HG03457 (cell line): ENCODE measurements around the gene RBM47.

Experiments used
- ATAC-seq: cut with Tn5 transposase; IDR thresholded peaks from one replicate; pipeline ENCODE4 v1.9.1; 2021; ENCODE audit warnings: moderate number of reproducible peaks; ENCODE audit not compliant: unreplicated experiment

Gene RBM47

DNA sequence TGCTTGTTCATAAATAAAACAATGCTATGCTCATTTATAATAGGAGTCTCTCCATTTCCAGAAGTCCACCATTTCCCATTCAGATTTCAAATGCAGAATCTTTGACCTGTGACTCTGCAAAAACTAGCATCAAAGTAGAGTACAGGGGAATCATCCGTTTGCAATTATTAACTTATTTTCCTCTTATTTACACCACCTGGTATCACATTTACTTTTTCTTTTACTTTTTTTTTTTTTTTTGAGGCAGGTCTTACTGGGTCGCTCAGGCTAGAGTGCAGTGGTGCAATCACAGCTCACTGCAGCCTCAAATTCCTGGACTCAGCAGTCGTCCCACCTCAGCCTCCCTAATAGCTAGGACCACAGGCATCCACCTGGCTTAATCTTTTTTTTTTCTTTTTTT is 37.6 kb downstream of the RBM47 start:
- no peak for ATAC-seq

DNA sequence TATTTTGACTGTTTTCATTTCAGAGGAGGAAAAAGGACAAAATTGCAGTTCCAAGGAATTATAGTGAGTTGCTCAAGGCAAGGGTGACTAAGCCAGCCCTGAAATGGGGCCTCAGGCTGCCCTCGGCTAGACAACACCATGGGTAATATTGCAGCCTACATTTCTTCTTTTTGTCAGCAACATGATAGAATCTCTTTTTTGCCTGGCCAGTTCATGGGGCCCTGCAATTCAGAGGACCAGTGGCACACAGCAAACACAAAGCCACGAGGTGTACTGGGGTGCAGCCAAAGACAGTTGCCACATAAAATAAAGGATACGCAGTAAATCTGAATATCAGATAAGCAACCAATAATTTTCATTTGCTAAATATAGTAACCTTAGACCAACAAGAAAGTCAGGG is 41.8 kb downstream of the RBM47 start:
- no peak for ATAC-seq

GRCh38 chr4:40587351-40587750 is 42.3 kb downstream of the RBM47 start:
- no peak for ATAC-seq

DNA sequence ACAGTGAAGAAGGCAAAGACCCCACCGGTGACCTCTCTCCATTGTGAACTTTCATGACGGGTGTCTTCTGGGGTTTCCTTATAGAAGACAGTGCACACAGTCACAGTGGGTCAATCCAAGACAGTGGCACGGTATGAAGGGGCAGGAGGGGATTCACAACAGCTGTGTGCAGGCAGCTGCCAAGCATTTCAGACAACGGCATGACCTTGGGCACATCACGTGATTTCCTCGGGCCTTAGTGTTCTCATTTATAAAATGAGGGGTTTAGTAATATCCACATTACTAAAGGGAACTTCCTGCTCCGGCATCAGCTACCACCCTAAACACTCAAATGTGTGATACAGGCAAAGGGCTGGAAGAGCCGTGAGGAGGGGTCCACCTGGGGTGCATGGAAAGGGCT is 42.9 kb downstream of the RBM47 start:
- ATAC-seq: no peak

DNA sequence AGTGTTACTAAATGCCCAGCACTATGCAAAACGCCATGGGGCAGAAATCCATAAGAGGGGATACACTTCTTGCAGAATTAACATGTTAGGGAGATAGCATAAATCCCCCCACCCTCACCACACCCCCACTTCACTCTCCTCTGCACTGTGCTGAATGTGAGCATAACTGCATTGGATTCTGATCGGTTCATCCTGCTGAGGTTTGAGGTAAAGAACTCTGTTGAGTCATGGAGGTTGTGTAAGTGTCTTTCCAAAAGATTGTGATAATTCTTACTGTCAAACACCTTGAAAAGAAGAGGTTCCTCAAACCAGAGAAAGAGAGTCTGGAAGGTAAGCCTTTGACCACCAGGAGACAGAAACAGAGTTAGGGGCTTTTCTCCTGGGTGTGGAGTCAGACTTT is 43.6 kb downstream of the RBM47 start:
- no peak for ATAC-seq

DNA sequence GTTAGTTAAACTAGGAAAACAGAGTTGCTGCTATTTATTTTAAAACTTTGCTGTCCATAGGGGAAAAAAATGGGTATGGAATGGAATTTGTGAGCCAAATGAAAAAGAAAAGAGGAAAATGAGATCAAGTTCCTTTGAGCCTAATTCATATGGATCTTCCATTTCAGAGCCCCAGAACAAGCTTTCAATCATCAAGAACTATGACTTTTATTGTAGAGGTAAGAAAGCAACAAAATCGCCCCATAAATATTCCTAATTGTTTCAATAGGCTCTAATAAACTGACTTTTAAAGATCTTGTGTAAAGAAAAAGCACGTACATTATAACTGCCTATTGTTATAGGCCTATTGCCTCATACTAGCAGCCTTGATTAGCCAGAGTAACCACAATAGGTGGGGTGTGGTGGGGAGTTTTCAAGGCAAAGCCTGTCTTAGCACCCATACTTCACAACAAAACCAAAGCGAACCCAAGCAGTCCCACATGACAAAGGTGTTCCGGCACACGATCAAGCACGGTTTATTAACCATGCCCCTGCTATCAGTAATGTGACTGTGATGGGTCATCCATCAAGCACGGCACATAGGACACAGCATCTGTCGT is 44.4 kb downstream of the RBM47 start:
- no peak for ATAC-seq

GRCh38 chr4:40584517-40585141 is 45.0 kb downstream of the RBM47 start:
- ATAC-seq: no peak

DNA sequence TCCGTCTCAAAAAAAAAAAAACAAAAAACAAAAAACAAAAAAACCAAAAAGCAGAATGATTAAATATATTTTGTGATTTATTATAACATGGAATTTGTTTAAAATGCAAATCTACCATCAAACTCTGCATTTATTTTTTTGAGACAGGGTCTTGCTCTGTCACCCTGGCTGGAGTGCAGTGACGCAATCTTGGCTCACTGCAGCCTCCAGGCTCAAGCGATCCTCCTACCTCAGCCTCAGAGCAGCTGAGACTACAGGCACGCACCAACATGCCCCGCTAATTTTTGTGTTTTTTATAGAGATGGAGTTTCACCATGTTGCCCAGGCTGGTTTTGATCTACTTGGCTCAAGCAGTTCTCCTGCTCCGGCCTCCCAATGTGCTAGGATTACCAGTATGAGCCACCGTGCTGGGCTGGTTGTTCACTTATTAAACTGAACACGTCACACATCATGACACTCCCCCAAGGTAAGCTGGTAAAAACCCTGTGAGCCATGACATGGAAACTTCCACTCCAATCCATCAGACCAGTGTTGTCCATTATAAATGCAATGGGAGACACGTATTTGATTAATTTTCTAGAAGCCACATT is 45.7 kb downstream of the RBM47 start:
- ATAC-seq: no peak

GRCh38 chr4:40582413-40582812 is 47.3 kb downstream of the RBM47 start:
- no peak for ATAC-seq

DNA sequence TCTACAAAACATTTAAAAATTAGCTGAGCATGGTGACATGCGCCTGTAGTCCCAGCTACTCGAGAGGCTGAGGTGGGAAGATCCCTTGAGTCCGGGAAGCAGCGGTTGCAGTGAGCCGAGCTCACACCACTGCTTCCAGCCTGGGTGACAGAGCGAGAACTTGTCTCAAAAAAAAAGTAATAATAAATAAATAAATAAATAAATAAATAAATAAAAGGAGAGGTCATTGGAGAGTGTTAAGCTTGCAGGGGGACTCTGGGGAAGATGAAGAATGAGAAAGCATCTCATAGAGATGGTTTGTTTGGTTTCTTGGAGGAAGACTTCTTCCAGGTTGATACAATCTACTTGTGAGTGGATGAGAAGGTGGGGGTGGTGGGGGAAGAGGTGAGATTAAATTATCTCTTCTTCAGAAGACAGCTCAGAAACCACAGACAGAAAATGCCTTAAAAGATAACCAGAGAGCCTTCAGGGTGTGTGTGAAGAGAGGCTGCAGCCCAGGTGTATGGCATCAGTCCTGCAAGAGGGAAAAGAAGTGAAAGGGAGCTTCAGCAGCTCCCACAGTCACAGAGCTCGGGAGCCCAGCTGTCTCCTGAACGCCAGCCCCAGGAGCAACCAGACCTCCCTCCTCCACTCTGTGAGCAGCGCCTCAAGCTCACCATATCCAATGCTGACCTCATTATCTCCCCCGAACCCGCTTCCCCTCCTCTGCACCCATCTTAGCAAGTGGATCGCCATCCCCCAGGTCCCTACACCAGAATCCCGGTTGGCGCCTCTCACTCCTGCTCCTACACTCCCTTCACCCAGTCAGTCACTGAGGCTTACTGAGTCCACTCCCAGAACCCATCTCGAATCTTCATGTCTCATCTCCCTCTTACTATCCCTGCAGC is 48.2 kb downstream of the RBM47 start:
- no peak for ATAC-seq

- no peak for ATAC-seq
These were observed 49.7 kb downstream of the RBM47 start for GRCh38 chr4:40579983-40580382.

- ATAC-seq: no peak
These were observed 51.9 kb downstream of the RBM47 start for GRCh38 chr4:40577588-40578253.

DNA sequence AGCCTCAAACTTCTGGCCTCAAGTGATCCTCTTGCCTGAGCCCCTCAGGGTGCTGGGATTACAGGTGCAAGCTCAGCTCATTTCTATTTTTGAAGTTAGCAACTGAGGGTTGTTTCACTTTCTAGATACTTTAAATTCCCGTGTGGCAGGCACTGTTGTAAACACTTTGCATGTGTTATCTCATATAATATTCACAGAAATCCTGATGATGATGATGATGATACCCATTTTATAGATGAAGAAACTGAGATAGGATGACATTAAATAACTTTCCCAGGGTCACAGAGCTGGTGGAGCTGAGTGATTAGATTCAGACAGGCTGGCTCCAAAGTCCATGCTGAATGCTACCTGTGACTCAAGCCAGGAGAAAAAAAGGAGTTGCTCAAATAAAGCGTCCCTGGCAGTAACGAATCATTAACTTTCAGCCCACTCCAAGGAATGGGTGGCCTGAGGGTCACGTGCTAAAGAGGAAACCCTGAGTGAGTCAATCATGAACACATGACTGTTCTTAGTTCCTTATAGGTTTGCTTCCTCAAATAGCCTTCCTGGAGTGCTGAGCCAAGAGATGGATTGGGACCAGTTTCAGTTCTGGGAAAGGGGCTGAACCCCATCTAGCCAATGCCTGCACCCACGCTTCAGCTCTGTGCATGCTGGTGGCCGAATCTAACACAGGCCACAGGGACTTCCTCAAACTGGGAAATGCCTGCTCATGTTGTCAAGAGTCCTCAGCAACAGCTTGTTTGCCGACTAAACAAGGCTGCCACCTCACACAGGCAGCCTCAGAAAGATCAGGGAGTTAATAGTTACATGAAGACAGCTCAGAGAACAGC is 52.8 kb downstream of the RBM47 start:
- ATAC-seq: peak; percentile 52

DNA sequence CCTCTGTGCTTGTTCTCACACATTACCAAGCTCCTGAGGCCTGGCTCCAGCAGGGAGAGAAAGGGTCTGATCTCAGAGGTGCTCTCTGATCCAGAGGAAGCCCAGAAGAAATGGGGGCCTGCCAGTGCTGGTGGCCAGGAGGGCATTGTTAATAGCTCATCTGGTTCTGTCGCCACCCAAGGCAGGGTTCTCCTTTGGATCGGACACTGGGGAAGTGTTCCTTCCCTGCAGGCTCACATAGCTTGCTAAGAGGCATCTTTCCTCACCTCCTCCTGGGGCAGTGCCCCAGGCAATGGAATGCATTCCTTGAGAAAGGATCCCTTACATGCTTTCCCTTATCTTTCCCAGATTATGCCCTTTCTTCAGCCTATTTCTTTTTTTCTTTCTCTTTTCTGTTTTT is 53.8 kb downstream of the RBM47 start:
- ATAC-seq: no peak

DNA sequence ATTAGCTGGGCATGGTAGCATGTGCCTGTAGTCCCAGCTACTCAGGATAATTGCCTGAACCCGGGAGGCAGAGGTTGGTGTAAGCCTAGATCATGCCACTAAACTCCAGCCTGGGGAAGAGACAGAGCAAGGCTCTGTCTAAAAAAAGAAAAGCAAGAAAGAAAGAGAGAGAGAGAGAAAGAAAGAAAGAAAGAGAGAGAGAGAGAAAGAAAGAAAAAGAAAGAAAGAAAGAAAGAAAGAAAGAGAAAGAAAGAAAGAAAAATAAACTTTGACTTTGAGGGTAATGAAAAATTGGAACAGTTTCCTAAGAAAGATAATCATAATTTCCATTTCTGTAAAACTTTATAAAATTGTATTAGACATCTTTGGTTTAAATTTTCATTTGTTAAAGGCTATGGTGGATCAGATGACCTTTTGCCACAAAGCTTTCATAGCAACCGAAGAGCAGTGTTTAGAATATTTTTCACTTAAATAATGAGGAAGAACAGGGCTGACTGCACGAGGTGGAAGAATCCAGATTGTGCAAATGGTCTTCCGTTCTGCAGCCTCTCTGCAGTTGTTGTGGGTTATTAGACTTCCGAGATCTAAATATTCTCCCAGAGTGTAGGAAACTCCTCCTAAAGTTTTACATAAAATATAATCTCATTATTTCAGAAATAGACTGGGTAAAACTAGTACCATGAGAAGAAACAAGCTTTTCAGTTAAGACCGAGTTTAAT is 55.9 kb downstream of the RBM47 start:
- ATAC-seq: no peak

GRCh38 chr4:40572692-40573310 is 56.9 kb downstream of the RBM47 start:
- ATAC-seq: no peak

GRCh38 chr4:40571208-40571607 is 58.5 kb downstream of the RBM47 start:
- ATAC-seq: no peak

DNA sequence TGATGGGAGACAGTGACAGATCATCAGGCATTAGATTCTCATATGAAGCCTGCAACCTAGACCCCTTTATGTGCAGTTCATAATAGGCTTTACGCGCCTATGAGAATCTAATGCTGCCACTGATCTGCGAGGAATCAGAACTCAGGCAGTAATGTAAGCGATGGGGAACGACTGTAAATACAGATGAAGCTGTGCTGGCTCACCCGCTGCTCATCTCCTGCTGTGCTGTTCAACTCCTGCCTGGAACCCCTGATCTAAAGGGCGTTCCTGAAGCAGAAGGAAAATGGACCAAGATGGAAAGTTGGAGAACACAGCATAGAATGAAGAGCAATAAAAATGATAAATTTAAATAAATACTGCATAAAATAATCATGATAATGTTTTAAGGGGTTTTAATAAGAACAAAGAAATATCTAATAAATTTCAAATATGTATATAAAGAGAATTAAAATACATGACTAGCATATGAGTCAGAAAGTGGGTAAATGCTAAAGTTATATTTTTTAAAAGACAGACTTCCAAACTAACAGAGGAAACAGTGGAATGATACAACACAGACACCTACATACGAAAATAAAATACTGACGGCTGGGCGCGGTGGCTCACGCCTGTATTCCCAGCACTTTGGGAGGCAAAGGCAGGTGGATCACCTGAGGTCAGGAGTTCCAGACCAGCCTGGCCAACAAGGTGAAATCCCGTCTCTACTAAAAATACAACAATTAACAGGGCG is 59.2 kb downstream of the RBM47 start:
- ATAC-seq: no peak
